Measurements from ENCODE around the gene WARS2. TPM values are rescaled to one million over a fixed set of nuclear protein-coding genes. Genes with fewer than 3 reads are reported as not detected.

The WARS2 gene
- polyA plus RNA-seq, 1 experiment: 12.6 TPM

DNA sequence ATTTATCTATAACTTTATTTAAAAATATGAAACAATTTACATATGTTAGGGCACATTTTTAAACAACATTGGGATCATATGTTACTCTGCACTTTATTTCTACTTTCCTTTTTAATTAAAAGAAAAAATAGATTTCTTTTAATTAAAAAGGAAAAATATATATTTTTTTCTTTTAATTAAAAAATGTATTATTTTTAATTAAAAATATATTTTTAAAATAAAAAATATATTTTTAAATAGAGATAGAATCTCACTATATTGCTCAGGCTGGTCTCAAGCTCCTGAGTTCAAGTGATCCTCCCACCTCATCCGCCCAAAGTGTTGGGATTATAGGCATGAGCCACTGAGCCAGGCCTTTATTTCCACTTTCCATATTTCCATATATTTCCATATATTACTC lies 36.7 kb downstream of the WARS2 start:
- ChIA-PET CTCF (interaction anchor here (0.6 kb wide), 1 partner anchor 7 kb away, joined by 3 read pairs; no protein-coding TSS in a partner anchor), POLR2A (no interaction called here)
- Histone ChIP-seq H3K27me3 (ENCODE audit: control insufficient read depth, insufficient read depth, low read length) (no peaks in the 10 kb centered on the region), H3K27ac (ENCODE audit: low read depth, low read length) (no peak overlapping the region), H3K9me3 (ENCODE audit: control insufficient read depth, insufficient read depth, low read length) (no peaks in the 10 kb centered on the region), H3K4me3 (ENCODE audit: low read depth, low read length) (no peak overlapping the region)
- TF ChIP-seq, protein P1, sequence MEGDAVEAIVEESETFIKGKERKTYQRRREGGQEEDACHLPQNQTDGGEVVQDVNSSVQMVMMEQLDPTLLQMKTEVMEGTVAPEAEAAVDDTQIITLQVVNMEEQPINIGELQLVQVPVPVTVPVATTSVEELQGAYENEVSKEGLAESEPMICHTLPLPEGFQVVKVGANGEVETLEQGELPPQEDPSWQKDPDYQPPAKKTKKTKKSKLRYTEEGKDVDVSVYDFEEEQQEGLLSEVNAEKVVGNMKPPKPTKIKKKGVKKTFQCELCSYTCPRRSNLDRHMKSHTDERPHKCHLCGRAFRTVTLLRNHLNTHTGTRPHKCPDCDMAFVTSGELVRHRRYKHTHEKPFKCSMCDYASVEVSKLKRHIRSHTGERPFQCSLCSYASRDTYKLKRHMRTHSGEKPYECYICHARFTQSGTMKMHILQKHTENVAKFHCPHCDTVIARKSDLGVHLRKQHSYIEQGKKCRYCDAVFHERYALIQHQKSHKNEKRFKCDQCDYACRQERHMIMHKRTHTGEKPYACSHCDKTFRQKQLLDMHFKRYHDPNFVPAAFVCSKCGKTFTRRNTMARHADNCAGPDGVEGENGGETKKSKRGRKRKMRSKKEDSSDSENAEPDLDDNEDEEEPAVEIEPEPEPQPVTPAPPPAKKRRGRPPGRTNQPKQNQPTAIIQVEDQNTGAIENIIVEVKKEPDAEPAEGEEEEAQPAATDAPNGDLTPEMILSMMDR (IDR thresholded peaks at IDR 0.05; ENCODE audit: low read depth, low read length): no peak
- DNase-seq (ENCODE audit: low read depth, low spot score): no peak

DNA sequence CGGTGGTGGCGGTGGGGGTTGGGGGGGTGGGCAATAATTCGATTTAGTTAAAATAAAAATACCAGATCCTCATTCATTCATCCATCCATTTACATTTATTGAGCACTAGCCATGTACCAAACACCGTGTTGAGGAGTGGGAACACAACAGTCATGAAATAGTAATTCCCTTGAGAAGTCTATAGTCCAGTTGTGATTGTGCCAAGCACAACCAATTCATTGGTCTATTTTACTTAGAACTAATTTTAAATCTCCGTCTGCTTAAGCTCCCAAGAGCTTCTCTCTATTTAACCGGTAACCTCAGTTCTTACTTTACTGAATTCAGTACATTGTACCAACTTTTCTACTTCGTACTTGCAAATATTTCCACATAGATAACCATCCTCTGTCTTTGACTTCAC lies 38.4 kb downstream of the WARS2 start:
- CTCF ChIA-PET: interaction anchor here (0.6 kb wide), 1 partner anchor 236 kb away, joined by 4 read pairs; no protein-coding TSS in a partner anchor

DNA sequence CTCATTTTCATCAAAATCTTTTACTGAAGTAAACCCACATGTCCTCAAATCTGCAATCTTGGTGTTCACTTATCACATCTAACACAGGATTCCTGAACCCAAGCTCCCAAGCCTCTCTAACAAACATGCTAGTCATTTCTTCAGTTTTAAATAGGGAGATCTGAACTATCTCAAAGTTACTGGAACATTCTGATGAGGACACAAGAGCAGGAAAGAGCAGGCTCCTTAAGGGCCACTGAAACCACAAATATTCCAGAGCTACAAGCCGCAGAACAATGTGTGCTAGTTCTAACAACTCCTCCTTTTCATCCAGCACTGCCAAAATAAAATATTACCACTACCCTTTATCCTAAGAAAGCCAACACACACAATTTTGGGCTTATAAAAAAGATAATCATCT lies 38.9 kb downstream of the WARS2 start:
- no peaks in the 10 kb centered on the region for H3K27me3 ChIP-seq (ENCODE audit: control insufficient read depth, insufficient read depth, low read length)
- no peaks in the 10 kb centered on the region for H3K9me3 ChIP-seq (ENCODE audit: control insufficient read depth, insufficient read depth, low read length)
- ChIA-PET POLR2A (no interaction called here), CTCF (interaction anchor here (0.6 kb wide), 1 partner anchor 235 kb away, joined by 4 read pairs; no protein-coding TSS in a partner anchor)
- DNase-seq (ENCODE audit: low read depth, low spot score): no peak
- H3K27ac ChIP-seq (ENCODE audit: low read depth, low read length): no peak overlapping the region
- TF ChIP-seq, protein P1 (IDR thresholded peaks at IDR 0.05; ENCODE audit: low read depth, low read length): no peak
- no peak overlapping the region for H3K4me3 ChIP-seq (ENCODE audit: low read depth, low read length)

More for the DNA sequence above, 38.4 kb downstream of the WARS2 start:
- H3K9me3 ChIP-seq (ENCODE audit: control insufficient read depth, insufficient read depth, low read length): no peaks in the 10 kb centered on the region
- POLR2A ChIA-PET: no interaction called here
- no peak overlapping the region for H3K27ac ChIP-seq (ENCODE audit: low read depth, low read length)
- TF ChIP-seq, protein P1 (IDR thresholded peaks at IDR 0.05; ENCODE audit: low read depth, low read length): no peak
- no peaks in the 10 kb centered on the region for H3K27me3 ChIP-seq (ENCODE audit: control insufficient read depth, insufficient read depth, low read length)
- H3K4me3 ChIP-seq (ENCODE audit: low read depth, low read length): no peak overlapping the region
- no peak for DNase-seq (ENCODE audit: low read depth, low spot score)

DNA sequence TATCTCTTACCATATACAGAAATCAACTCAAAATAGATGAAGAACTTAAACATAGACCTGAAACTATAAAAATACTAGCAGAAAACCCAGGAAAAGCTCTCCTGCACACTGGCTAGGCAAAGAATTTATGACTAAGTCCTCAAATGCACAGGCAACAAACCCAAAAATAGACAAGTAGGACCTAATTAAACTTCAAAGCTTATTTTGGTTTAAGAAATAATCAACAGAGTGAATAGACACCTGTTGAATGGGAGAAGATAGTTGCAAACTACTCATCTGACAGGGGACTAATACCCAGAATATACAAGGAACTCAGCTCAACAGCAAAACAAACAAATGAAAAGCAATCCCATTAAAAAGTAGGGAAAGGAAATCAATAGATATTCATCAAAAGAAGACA lies 40.7 kb downstream of the WARS2 start:
- Histone ChIP-seq H3K9me3 (ENCODE audit: control insufficient read depth, insufficient read depth, low read length) (no peaks in the 10 kb centered on the region), H3K27me3 (ENCODE audit: control insufficient read depth, insufficient read depth, low read length) (no peaks in the 10 kb centered on the region), H3K4me3 (ENCODE audit: low read depth, low read length) (no peak overlapping the region), H3K27ac (ENCODE audit: low read depth, low read length) (no peak overlapping the region)
- TF ChIP-seq, protein P1 (IDR thresholded peaks at IDR 0.05; ENCODE audit: low read depth, low read length): no peak
- DNase-seq (ENCODE audit: low read depth, low spot score): no peak
- CTCF ChIA-PET: no interaction called here
- POLR2A ChIA-PET: no interaction called here

DNA sequence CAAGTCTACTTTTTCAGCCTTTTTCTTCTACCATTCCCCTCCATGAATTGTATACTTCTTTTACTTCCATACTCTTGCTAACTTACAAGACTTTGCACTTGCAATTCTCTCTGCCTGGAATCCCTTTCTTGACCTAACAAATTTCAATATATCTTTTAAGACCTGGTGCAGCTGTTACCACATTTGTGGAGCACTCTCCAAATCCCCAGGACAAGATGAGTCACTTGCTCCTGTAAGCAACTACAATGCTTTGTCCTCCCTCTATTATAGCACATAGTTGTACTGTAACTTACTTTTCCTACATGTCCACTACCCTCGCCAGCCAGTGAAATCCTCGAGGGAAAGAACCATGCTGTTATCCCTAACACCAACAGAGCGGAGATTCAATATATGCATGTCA lies 43.1 kb downstream of the WARS2 start:
- DNase-seq (ENCODE audit: low read depth, low spot score): no peak
- ChIA-PET CTCF (no interaction called here), POLR2A (no interaction called here)
- no peak overlapping the region for H3K4me3 ChIP-seq (ENCODE audit: low read depth, low read length)
- H3K9me3 ChIP-seq (ENCODE audit: control insufficient read depth, insufficient read depth, low read length): no peaks in the 10 kb centered on the region
- no peaks in the 10 kb centered on the region for H3K27me3 ChIP-seq (ENCODE audit: control insufficient read depth, insufficient read depth, low read length)
- H3K27ac ChIP-seq (ENCODE audit: low read depth, low read length): no peak overlapping the region
- TF ChIP-seq, protein P1 (IDR thresholded peaks at IDR 0.05; ENCODE audit: low read depth, low read length): no peak

Data from AG04450 (cell line).